NCI-H510A treated with DMSO at 0.1 percent for 48 hours (cell line): ENCODE data around the gene MAN2A2.

ENCODE experiments used
- DNase-seq: peaks from one replicate; lab custom pipeline; 2025; lab: John Stamatoyannopoulos, UW

MAN2A2 gene

DNA sequence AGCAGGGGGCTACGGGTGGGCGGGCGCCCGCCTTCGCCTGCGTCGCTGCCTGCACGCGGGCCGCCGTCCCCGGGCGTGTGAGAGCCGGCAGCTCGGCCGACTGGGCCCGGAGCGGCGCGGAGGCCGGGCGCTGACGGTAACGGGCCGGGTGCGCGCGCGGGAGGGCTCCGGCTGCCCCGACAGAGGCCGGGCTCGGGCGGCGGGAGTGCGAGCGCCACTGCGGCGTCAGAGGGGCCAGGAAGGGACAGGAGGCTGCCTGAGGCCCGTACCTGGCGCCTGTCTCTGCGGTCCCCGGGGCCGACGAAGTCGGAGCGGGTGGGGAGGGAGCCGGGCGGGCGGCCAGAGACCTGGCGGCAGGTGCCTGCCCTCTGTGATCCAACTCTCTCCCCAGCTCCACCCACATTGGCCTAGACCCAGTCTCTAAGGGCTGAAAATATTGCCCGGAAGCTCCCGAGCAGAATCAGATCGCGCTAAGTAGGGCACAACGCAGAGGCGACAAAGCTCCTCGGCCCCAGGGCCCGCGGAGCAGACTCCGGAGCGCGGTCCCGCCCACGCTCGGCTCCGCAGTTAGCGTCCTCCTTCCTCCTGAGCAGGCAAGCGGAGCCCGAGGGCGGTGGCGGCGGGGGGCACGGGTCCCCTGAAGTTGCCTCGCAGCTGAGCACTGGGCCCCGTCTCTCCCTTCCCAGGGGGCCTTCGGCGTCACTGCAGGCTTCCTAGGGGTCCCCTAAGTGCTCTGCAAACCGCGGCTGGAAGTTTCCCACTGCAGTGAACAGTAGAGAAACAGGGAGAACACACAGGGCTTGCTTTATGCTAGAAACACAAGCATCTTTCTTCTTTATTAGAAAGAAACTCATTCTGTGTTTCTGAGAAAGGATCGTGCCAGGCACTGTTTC lies at the start of gene MAN2A2:
Gene MAN2A2, plus strand, starts transcription at position 463 of the 893 bp plus-strand sequence. CDS start 906 bp downstream, outside the sequence.
- peak; percentile 80 for DNase-seq

DNA sequence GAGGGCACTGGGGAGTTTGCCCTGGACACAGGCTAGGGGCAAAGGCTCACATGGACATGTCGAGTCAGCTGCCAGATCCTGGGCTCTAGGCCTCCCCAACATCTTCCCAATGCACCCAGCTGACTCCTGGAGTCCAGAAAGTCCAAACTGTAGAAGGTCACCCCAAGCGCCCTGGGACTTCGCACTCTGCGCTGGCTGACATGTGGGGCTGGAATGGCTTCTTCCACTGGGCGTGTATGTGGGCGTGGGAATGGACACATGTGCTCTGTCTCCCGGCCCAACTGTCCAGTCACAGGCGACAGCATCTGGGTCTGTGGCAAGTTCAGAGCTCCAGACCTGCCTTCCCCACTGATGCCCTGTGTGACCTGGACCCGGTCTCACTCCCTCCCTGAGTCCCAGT lies 48.0 kb upstream of the MAN2A2 start:
- no peak for DNase-seq

DNA sequence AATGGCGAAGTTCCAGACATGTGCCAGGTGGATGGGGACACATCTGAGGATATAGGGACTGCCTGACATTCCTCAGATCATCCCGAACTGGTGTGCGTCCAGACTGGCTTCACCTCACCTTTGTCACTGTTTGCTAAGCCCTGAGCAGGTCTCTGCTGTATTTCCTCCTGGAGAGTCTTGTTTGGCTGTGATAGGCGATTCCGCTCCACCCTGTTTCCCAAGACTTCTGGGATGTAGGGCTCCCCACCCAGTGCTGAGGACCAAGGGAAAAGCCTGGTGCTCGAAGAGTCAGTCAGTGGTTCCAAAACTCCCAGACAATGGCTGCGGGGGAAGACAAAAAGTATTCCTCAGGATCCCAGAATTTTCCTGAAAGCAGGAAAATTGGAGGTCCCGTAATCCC lies 45.8 kb upstream of the MAN2A2 start:
- DNase-seq: no peak

DNA sequence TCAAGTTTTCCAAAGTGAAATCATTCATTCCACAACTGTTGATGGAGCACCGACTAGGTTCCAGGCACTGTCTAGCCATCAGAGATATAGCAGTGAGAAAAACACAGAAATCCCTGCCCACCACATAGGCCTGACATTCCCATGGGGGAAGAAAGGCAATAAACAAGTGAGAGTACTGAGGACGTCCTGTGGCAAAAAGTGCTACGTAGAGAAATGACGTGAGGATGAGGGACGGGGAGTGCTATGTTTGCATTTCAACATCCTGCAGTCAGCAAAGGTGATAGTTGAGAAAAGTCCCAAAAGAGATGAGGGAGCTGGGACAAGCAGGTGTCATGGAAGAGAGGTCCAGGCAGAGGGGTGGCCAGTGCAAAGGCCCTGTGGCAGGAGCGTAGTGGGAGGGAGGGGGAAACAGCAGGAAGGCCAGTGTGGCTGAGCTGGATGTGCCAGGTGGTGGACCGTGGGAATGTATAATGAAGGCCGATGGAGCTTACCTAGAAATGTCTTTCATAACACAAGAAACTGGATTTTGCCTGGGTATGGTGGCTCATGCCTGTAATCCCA lies 45.1 kb upstream of the MAN2A2 start:
- no peak for DNase-seq

DNA sequence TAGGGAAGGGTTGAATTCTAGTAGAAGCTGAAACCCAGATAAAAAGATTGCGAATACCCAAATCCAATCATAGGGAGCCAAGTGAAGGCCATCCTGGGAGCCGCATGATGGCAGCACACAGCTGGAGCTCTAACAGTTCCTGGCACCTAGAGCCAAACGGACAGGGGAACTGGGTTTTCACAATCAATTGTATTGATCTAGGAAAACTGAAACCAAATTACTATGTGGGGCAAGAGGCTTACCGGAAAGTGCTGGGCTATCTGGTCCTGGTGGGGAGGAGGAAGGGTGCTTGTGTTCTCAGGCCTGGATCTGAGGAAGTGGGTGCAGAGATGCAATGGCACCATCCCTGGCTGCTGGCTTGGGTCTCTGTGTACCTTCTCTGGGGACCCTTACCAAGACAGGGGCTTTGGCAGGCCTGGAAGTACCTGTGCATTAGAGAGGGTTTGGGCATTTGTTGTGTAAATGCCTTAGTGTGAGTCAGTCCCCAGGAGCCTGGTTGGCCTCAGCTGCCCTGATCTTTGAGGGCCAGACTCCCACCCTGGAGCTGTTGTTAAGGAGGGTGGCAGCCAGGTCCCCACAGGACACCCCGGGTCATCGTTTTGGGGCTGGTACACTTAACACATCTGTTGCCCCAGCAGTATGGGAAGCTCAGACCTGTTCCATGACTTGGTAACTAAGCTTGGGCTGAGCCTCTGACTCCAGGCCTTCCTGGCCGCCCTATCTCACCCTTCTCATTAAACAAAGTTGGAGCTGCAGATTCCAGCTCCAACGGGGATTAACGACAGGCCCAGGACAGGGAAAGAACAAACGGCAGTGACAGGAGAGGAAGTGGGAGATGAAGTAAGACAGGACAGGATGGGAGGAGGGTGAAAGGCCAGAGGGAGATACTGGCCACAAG lies 43.6 kb upstream of the MAN2A2 start:
- no peak for DNase-seq

DNA sequence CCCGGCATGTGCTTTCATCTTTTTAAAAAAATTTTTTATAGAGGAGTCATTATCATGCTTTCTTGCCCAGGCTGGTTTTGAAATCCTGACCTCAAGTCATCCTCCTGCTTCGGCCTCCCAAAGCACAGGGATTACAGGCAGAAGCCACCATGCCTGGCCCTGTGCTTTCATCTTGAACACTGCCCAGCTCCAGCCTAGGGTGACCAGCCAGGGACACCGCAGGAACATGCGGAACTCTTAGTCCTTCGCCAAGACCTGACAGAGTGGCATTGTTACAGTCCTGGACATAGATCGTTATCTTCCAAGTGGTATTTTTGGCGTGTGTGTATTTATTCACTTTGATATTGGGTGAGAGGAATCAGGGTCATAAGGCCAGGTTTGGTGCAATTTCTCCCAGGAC lies 42.7 kb upstream of the MAN2A2 start:
- DNase-seq: no peak

DNA sequence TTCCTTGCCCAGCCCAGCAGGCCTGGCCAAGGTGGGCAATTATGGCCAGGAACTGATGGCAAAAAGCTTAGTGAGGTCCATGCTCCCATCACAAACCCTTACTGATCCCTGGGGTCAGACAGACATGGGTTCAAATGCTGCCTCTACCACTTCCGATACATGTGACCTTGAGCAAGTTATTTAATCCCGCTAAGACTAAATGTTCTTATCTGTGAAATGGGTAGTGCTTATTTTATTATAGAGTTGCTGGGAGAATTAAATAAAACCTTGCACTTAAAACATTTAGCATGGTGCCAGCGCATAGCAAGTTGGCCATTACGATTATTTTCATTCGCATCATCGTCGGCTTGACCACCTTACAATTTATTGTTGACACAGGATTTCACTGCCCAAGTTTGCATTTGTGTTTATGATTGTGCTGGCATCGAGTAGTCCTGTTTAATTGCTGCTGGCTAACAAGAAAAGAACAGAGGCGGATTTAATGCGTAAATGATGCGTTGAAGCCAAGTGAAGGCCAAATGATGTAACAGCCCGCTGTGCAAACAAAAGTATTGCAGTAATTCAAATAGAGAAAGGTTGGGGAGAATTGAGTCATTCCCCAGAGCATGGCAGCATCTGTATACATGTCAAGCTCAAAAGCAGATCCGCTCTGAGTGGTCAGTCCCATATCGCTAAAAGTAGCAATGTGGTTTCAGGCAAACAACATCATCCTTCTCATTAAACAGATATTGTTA lies 42.0 kb upstream of the MAN2A2 start:
- DNase-seq: peak; percentile 91

DNA sequence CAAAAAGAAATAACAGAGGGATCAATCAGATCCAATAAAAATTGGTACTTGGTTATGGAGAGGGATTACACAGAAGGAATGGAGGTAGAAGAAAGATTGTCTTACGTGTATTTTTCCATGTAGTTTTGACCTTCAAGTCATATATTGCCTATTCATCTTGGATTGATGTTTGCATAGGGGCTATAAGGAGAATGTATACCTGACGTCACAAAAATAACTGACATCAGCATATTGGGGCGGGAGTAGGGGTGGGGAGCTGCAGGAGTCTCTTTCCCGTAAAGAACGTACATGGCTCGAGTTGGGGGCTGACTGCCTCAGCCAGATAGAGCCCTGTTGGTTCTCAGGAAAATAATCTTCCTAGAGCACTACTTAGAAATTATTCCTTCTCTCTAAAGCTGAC lies 40.6 kb upstream of the MAN2A2 start:
- DNase-seq: no peak

DNA sequence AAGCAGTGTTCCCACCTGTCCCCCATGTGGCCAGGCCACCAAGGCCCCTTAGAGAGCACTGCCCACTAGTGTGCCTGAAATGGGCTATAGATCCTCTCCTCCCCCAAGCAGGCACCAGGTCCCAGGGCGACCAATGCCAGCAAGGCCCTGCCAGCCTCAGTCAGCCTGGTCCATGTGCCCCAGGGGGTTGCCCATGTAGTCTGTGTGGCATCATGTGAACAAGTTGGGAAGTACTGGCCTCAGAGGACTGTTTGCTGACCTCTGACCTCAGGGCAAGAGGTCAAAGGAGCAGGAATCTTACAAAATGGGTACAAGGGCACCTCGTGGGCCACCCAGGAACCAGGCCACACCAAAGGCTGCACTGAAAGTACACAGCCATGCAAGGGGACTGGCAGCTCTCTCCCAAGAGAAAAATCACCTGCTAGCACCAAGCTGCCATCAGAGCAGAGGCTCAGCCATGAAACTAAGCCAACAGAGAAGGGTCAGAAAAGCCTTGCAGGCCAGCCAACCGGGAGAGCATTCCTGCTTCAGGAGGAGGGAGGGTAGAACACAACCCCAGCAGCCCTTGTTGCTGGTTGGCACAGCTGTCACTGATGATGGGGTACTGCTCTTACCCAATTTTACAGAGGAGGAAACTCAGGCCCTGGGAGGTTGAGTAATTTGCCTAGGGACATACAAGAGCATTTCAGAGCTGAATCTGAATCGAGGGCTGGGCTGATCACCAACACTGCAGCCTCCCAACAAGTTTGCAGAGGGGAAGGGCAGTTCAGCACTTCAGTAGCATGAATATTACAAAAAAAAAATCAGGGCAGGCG lies 39.9 kb upstream of the MAN2A2 start:
- DNase-seq: peak; percentile 5

DNA sequence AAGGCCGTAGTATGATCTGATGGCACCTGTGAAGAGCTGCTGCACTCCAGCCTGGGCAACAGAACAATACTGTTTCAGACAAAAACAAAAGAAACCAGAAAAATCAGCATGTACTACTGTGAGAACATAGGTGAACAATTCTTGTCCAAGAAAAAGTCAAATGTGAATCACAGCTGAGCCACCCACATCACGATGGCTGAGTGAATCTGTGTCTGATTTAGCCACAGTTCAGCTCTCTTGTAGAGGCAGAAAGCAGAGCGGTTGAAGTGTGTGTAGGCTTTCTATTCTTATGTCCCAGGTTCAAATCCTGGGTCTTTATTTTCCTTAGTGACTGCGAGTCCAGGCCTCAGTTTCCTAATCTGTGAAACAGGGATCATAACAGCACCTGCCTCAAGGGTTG lies 39.1 kb upstream of the MAN2A2 start:
- peak; percentile 15 for DNase-seq

DNA sequence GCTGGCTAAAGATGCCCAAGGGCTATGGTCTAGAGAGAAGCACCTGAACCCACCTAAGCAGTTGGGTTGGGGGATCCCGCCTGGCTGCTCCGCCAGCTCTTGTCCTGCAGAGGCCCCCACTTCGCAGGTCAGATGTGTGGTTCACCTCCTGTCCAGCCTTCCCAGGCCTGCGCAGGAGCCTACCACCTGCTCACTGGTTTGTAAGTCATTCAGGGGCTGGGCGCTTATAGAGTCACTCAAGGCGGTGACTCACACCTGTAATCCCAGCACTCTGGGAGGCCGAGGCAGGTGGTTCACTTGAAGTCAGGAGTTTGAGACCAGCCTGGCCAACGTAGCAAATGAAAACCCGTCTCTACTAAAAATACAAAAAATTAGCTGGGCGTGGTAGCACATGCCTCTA lies 38.6 kb upstream of the MAN2A2 start:
- DNase-seq: peak; percentile 15

DNA sequence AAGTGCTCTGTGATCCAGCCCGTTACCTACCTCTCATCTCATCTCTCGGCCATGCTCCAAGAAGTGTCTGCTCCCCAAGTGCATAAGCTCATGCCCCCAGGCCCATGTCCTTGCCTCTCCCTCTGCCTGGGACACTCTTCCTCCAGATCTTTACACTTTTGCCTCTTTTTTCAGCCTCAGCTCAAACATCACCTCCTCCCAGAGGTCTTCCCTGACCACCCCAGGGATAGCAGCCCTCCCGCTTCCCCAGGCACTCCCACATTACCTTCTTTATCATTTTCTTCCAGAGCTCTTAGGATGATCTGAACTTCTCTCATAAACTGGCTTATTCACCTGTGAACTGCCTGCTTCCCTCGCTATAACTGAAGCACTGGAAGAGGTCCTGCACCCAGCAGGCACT lies 37.4 kb upstream of the MAN2A2 start:
- DNase-seq: peak; percentile 67

DNA sequence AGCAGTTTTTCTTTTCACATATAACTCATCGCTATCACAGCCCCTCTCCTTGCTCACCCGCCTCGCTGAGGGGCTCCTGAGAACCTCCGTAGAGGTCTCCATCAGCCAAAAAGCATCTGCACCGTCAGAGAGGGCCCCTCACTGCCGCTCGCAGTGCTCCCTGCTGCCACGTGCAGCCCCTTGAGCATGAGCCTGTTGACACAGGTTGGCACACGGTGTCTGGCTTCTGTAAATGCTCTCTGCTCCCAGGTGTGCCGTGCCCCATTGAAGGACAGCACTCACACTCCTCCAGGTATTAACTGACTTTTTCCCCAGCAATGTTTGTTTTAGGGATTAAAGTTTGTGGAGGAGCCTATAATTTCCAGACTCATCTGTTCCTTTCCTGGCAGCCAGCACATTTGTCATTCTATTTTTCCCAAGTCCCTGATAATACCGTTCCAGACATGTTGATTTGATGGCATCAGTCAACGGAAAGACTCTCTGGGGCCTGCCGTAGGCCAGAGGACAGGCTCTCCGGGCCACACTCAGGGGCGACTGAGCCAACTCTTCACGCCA lies 36.9 kb upstream of the MAN2A2 start:
- DNase-seq: peak; percentile 90

DNA sequence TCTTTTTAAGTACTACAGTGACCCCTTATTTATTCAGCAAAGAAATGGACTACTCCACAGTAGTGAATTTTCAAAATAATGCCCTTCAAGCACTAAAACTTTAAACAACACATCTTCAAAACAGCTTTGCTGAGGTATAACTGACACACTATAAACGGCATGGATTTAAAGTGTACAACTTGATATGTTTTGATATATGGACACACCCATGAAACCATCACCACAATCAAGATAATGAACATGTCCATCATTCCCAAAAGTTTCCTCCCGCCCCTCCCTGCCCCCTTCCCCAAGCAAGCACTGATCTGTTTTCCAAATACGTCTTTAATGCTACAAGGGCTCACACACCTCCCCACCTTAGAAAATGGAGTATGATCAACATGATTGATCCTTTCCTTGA lies 36.3 kb upstream of the MAN2A2 start:
- DNase-seq: no peak

DNA sequence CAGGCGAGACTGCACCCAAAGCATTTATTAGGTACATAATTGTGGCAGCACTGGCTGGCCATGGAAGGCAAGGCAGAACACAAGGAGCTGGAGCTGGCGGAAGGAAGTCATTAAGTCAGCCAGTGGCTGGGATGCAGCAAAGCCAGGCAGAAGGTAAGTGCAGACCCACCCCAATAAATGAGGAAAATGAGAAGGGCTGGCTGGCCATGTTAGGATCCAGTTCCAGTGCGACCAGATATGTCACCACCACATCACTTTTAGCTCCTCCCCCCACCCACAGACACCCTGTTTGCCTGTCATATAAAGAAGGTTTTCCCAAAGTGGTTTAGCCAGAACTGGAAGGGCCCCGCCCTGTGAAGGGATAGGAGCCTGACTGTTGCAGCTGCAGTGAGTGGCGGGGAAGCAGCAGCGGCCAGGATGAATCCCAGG lies 34.8 kb upstream of the MAN2A2 start, which contains the start of gene FURIN:
Gene FURIN, plus strand, starts transcription at position 328 of the 429 bp plus-strand sequence. CDS start 7,153 bp downstream, outside the sequence.
- peak; percentile 97 for DNase-seq

DNA sequence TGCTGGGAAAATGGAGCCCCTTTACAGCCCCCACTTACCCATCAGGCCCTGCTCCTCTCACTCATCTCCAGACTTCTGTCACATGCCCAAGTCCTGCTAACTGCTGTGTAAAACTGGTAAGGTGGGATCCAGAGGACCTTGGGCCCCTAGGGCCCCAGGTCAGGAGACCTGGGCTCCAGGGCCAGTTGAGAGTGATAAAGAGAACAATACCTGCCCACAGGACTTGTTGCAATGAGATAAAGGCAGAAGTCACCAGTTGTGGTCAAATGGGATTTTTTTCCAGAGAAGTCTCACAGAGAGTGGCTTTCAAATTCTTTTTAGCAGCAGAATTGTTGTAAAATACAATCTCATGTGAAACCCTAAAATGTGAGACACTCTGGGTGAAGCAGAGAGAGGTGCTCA lies 34.0 kb upstream of the MAN2A2 start:
- DNase-seq: no peak

DNA sequence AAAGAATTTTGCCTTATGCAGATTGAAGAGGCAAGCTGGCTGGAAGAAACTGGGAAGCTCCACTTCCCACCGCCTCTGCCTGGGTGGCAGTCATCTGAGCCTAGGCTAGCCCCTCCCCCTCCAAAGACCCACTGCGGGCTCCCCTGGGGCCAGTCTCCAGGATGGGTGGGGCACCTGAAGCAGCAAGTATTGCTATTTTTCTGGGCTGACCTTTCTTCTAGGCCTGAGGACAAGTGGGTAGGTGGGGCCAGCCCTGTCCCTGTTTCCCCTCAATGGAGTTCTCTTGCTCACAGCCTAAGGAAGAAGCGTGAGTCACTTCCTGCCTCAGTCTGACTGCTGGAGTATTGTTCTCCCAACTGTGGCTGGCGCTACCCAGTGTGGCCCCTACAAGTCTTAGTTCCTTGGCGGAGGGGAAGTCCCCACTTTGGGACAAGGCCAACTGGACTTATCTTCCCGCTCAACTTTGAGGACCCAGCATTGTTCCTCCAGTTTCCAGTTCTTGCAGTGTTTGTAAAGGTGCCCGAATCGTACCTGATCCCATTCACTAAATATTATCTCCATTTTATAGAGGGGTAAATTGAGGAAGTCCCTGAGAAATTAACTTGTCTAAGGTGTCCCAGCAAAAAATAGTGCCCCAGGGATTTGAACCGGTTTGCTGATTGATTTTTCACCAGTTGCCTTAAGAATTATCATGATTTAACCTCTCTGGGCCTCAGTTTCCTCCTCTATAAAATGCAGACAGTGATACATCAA lies 33.3 kb upstream of the MAN2A2 start:
- DNase-seq: peak; percentile 90

DNA sequence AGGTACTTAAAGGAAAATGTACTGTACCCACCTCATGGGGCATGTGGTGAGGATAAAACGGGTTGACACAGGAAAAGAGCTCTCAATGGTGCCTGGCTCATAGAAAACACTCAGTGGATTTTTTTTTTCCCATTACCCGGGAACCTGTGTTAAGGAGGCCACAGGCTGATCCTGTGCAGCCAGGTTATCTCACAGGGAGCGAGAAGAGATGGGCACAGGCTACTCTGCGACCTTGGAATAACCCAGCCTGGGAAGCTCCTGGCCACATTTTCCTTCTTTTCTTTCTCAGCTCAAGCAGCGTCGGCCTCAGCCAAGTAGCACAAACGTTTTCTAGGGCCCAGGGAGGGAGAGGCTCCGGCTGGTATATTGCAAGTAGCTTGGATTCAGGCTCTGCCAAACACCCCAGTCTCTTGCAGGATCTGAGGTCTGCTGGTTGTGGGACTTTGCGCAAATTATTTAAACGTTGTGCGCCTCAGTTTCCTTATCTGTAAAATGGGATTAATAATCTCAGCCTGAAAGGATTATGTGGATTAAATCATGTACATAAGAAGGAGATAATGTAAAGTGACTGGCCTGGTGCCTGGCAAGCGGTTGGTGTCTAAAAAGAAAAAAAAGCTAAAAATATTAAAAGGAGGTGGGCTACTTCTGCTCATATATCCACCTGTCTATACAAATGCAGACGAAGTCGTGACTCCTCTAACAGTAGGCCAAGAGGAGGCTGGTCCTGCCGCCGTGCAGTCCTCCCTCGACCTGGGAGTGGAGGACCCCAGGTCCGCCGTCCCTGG lies 32.6 kb upstream of the MAN2A2 start:
- DNase-seq: peak; percentile 47

DNA sequence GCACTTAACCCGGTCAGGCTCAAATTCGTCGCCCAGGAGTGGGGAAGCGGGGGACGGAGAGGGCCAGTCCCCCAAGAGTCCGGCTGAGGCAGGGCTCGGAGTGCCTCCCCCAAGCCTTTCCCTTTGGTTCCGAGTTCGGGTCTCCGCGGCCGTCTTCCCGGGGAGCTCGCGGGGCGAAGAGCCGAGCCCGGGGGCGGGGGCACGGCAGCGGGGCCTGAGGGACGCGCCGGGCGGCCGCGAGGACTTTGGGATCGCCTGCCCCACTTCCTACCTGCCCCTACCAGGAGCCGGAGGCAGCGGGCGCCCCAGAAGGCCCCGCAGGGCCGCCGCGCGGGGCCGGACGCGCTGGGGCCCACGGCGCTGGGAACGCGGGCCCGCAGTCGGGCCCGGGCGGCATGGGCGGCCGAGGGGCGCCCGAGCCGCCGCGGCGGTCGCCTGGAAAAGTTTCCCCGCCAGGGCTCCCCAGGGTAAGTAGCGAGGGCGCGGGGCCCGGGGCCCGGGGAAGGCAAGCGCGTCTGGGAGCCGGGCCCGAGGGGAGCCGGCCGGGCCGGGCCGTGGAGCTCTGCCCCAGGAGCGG lies 31.9 kb upstream of the MAN2A2 start:
- DNase-seq: peak; percentile 47
